ENCODE results near the gene ACOT6.
"Not testable (repeated sequence)": the region's sequence is repeated elsewhere in the genome, so short reads cannot be mapped to it uniquely, and the experiment has no call there.

Gene ACOT6

DNA sequence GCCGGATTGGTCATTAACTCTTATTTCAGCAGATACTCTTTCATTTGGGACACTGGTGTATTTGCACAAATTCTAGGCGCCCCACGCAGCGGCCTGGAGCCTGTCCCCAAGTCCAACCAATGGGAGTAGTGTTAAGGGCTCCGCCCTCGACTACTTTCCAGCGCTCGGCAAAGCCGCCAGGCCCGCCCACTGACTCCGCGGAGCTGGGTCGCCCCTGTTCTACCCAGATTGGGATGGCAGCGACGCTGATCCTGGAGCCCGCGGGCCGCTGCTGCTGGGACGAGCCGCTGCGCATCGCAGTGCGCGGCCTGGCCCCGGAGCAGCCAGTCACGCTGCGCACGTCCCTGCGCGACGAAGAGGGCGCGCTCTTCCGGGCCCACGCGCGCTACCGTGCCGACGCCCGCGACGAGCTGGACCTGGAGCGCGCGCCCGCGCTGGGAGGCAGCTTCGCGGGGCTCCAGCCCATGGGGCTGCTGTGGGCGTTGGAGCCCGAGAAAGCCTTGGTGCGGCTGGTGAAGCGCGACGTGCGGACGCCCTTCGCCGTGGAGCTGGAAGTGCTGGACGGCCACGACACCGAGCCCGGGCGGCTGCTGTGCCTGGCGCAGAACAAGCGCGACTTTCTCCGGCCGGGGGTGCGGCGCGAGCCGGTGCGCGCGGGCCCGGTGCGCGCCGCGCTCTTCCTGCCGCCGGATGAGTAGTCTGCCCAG is at the start of gene ACOT6:
TSS of gene ACOT6 (plus strand) at position 179 of the 707 bp plus-strand sequence. CDS start at position 234, 55 bp downstream.
- DNase-seq: peak; percentile 74

- DNase-seq: not testable (repeated sequence)
Measured at GRCh38 chr14:73562696-73563095, 49.6 kb upstream of the ACOT6 start.

DNA sequence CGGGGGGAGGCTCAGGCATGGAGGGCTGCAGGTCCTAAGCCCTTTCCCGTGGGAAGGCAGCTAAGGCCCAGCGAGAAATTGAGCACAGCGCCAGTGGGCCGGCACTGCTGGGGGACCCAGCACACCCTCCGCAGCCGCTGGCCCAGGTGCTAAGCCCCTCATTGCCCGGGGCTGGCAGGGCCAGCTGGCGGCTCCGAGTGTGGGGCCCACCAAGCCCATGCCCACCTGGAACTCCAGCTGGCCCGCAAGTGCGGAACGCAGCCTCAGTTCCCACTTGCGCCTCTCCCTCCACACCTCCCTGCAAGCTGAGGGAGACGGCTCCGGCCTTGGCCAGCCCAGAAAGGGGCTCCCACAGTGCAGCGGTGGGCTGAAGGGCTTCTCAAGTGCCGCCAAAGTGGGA is 45.9 kb upstream of the ACOT6 start:
- not testable (repeated sequence) for DNase-seq

- DNase-seq: not testable (repeated sequence)
Measured at GRCh38 chr14:73566935-73567334, 45.4 kb upstream of the ACOT6 start.

DNA sequence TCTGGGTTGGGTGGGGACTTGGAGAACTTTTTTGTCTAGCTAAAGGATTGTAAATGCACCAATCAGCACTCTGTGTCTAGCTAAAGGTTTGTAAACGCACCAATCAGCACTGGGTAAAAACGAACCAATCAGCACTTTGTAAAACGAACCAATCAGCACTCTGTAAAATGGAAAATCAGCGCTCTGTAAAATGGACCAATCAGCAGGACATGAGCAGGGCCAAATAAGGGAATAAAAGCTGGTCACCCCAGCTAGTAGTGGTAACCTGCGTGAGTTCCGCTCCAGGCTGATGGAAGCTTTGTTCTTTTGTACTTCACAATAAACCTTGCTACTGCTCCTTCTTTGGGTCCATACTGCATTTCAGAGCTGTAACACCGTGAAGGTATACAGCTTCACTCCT is 45.0 kb upstream of the ACOT6 start:
- no peak for DNase-seq

- DNase-seq: peak; percentile 30
Measured at GRCh38 chr14:73567951-73568885, 44.1 kb upstream of the ACOT6 start.

DNA sequence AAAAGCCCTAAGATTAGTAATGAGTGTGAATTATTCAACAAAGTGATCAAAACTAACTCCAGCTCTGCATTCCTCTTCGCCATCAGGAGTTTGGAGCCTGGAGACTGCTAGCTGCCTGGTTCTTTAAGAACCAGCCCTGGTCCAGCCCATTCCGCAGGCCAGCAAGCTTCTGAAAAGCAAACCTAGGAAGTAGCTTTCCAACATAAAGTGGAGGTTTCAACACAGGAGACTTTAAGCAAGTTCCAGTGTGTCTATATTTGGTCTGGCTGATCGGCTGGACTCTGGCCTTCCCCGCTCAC is 43.5 kb upstream of the ACOT6 start:
- DNase-seq: not testable (repeated sequence)

GRCh38 chr14:73569185-73569958 is 42.9 kb upstream of the ACOT6 start, which contains the start of gene ACOT2:
Gene ACOT2, plus strand, starts transcription at chr14:73569213. Its CDS starts 28 bp downstream, at chr14:73569241.
- peak; percentile 84 for DNase-seq

DNA sequence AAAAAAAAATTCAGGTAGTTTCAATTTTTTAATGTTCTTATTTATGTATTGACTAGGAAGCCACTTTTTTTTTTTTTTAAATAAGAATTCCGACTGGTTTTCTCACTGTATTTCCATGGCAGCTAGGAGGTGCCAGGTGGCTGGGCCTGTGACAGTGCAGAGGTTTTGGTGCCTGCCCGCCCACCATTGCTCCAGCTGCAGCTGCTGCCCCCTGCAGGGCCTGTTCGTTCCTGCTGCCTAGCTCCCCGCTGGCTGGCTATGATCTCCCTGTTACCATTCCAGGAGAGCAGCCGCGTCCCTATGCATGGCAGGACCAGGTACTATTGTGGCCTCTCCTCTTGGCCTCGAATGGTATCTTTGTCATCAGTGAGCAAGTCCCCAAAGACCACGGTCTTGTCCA is 41.4 kb upstream of the ACOT6 start:
- peak; percentile 67 for DNase-seq

DNA sequence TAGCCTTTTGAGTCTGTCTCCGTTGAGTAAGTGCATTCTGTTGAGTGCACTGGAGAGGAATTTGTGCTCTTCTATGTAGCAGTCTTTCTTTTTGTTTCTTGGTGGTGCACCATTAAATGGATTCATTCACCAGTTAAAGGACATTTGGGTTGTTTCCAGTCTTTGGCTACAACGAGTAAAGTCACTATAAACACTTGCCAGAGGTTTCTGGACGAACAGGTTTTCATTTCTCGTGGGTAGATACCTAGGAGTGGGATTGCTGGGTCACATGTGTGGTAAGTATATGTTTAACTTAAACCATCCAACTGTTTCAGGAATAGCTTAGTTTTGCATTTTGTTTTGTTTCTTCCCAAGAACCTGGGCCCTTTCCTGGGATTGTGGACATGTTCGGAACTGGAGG is 39.3 kb upstream of the ACOT6 start:
- DNase-seq: not testable (repeated sequence)

DNA sequence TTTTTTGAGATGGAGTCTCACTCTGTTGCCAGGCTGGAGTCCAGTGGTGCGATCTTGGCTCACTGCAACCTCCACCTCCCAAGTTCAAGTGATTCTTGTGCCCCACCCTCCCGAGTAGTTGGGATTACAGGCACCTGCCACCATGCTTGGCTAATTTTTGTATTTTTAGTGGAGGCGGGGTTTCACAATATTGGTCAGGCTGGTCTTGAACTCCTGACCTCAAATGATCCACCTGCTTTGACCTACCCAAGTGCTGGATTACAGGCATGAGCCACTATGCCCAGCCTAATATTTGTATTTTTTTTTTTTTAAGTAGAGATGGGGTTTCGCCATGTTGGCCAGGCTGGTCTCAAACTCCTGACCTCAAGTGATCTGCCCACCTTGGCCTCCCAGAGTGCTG is 38.6 kb upstream of the ACOT6 start:
- not testable (repeated sequence) for DNase-seq

DNA sequence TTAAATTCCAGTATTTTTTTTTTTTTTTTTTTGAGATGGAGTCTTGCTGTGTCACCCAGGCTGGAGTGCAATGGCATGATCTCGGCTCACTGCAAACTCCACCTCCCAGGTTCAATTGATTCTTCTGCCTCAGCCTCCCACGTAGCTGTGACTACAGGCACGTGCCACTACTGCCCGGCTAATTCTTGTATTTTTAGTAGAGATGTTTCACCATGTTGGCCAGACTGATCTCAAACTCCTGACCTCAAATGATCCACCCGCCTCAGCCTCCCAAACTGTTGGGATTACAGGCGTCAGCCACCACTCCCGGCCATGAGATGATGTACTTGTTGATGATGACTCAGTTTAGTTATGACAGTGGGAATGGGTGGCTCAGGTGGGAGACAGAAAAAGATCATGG is 38.1 kb upstream of the ACOT6 start:
- DNase-seq: not testable (repeated sequence)

DNA sequence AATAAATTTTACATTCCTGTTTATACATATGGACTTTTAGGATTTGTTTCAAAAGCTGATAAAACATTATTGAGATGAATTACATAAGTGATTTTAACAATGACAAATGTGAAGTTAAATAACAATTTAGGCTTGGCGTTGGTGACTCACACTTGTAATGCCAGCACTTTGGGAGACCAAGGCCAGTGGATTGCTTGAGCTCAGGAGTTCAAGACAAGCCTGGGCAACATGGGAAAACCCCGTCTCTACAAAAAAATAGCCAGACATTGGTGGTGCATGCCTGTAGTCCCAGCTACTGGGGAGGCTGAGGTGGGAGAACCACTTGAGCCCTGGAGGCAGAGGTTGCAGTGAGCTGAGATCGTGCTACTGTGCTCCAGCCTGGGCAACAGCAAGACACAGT is 35.9 kb upstream of the ACOT6 start:
- DNase-seq: no peak

GRCh38 chr14:73577214-73577613 is 35.1 kb upstream of the ACOT6 start:
- not testable (repeated sequence) for DNase-seq

- DNase-seq: not testable (repeated sequence)
Measured at GRCh38 chr14:73582102-73582979, 30.0 kb upstream of the ACOT6 start.

DNA sequence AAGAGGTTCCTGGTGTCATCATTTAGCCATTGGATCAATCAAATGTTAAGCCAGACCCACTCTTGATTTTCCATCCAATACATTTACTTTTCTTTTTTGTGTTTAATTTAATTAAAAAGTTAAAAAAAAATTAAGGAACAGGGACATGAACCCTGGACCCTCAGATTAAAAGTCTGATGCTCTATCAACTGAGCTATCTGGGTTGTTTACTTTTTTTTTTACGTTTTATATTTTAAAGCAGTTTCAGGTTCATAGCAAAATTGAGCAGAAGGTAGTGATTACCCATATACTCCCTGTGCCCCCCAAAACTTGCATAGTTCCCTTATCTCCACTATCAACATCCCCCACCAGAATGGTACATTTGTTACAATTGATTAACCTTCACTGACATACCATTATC is 23.6 kb upstream of the ACOT6 start:
- DNase-seq: no peak

GRCh38 chr14:73589116-73589515 is 23.2 kb upstream of the ACOT6 start:
- no peak for DNase-seq

DNA sequence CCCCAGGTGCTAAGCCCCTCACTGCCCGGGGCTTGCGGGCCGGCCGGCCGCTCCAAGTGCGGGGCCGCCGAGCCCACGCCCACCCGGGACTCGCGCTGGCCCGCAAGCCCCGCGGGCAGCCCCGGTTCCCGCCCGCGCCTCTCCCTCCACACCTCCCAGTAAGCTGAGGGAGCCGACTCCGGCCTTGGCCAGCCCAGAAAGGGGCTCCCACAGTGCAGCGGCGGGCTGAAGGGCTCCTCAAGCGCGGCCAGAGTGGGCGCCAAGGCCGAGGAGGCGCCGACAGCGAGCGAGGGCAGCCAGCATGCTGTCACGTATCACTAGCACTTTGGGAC is 21.7 kb upstream of the ACOT6 start:
- not testable (repeated sequence) for DNase-seq

DNA sequence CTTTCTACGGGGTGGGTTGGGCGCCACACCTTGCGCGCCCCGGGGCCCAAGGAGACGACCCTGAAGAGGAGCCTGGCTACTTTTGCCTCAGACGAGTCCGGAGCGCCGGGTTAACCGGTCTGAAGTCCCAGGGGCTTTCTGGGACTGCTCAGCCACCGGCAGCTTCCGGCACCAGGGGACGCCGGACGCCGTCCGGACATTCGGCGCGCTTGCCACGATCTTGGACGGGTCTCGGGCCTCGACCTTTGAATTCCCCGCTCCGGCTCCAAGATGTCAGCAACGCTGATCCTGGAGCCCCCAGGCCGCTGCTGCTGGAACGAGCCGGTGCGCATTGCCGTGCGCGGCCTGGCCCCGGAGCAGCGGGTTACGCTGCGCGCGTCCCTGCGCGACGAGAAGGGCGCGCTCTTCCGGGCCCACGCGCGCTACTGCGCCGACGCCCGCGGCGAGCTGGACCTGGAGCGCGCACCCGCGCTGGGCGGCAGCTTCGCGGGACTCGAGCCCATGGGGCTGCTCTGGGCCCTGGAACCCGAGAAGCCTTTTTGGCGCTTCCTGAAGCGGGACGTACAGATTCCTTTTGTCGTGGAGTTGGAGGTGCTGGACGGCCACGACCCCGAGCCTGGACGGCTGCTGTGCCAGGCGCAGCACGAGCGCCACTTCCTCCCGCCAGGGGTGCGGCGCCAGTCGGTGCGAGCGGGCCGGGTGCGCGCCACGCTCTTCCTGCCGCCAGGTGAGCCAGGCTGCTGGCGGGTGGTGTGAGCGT is 20.4 kb upstream of the ACOT6 start, which contains the start of gene ACOT4:
TSS of gene ACOT4 (plus strand) at position 184 of the 760 bp plus-strand sequence. CDS start at position 271, 87 bp downstream.
- peak; percentile 33 for DNase-seq

- no peak for DNase-seq
Measured at GRCh38 chr14:73594491-73594890, 17.8 kb upstream of the ACOT6 start.

DNA sequence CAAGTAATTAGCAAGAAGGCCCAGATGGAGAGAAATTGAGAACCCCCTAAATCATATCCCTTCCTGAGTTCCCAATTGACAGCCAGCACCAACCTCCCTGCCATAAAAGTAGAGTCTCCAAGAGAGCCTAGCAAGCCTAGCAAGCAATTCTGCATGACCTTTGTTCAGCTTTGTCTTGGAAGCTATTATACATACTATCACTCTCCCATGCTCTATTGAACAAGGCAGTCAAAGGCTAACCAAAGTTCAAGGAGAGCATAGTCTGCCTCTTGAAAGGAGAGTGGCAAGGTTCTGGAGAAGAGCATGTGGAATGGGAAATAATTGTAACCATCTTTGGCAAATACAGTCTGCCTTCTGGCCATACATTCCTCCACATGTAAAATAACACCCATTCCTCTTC is 12.8 kb upstream of the ACOT6 start:
- no peak for DNase-seq
